IMR-90 (cell line): ENCODE measurements around the gene ATP10B. TPM values are rescaled to one million over a fixed set of nuclear protein-coding genes. Genes with fewer than 3 reads are reported as not detected.

Experiments
- ATAC-seq: fragments of 200-7000 bp; cut with Tn5 transposase; 2 replicates; pipeline ENCODE4 v1.9.1; 2020; ENCODE audit warnings: low read depth, mild to moderate bottlenecking, moderate library complexity
- BruUV-seq: library from RNA; stranded (reverse); fragments of 400-500 nt; replicated peaks from 2 replicates; lab custom pipeline; 2021; lab: Mats Ljungman, UMichigan
- CTCF ChIA-PET: fragments of 300-600 bp; formaldehyde crosslinking; extraction: SDS; loops from one replicate; lab custom pipeline; 2021; ENCODE audit warnings: antibody characterized with exemption; lab: Yijun Ruan, JAX
- POLR2A ChIA-PET: fragments of 300-600 bp; sonication (Branson Sonifier 250); formaldehyde crosslinking; loops from one replicate; lab custom pipeline; 2022; ENCODE audit warnings: antibody characterized with exemption; ENCODE audit not compliant: unreplicated experiment; lab: Charles Lee
- DNase-seq: peaks from one replicate; pipeline ENCODE4 v3.0.0; 2013
- H2AFZ ChIP-seq: replicated peaks from 2 replicates; pipeline ENCODE3; 2013; ENCODE audit warnings: low read length, mild to moderate bottlenecking; ENCODE audit not compliant: poor library complexity
- H2AK5ac ChIP-seq: 2 replicates; pipeline ENCODE4 v1.6.1; 2013; ENCODE audit warnings: low read depth, low read length, inconsistent platforms
- H2AK9ac ChIP-seq: replicated peaks from 2 replicates; pipeline ENCODE3; 2013; ENCODE audit warnings: mild to moderate bottlenecking, low read depth, low read length, moderate library complexity; ENCODE audit not compliant: poor library complexity
- H2BK120ac ChIP-seq: 2 replicates; pipeline ENCODE4 v1.6.1; 2013; ENCODE audit warnings: low read depth, low read length, inconsistent platforms
- H2BK15ac ChIP-seq: 3 replicates; pipeline ENCODE4 v1.6.1; 2013; ENCODE audit warnings: low read depth, low read length, inconsistent platforms
- H2BK20ac ChIP-seq: 2 replicates; pipeline ENCODE4 v1.6.1; 2013; ENCODE audit warnings: low read depth, mild to moderate bottlenecking, inconsistent platforms, low read length, moderate library complexity
- H2BK5ac ChIP-seq: 2 replicates; pipeline ENCODE4 v1.6.1; 2013; ENCODE audit warnings: mild to moderate bottlenecking, low read depth, low read length, inconsistent platforms; ENCODE audit not compliant: poor library complexity, severe bottlenecking
- H3K14ac ChIP-seq: replicated peaks from 2 replicates; pipeline ENCODE4 v1.6.1; 2013; ENCODE audit warnings: low read depth, low read length, inconsistent platforms
- H3K18ac ChIP-seq: 2 replicates; pipeline ENCODE4 v1.6.1; 2013; ENCODE audit warnings: low read depth, low read length, control low read depth
- H3K23ac ChIP-seq: 2 replicates; pipeline ENCODE4 v1.6.1; 2013; ENCODE audit warnings: low read depth, low read length, inconsistent platforms
- H3K27ac ChIP-seq: 2 replicates; pipeline ENCODE4 v1.5.1; 2013; ENCODE audit warnings: mild to moderate bottlenecking, control low read depth, low read length; ENCODE audit not compliant: insufficient read depth
- H3K27me3 ChIP-seq: 2 replicates; pipeline ENCODE4 v1.6.1; 2013; ENCODE audit warnings: low read length; ENCODE audit not compliant: control insufficient read depth, insufficient read depth
- H3K36me3 ChIP-seq: 2 replicates; pipeline ENCODE4 v1.6.1; 2013; ENCODE audit warnings: low read length, mixed read lengths; ENCODE audit not compliant: control insufficient read depth, insufficient read depth
- H3K4ac ChIP-seq: 2 replicates; pipeline ENCODE4 v1.6.1; 2013; ENCODE audit warnings: low read depth, low read length, inconsistent platforms
- H3K4me1 ChIP-seq: 2 replicates; pipeline ENCODE4 v1.6.1; 2013; ENCODE audit warnings: low read length, mixed read lengths; ENCODE audit not compliant: control insufficient read depth, insufficient read depth
- H3K4me2 ChIP-seq: 2 replicates; pipeline ENCODE4 v1.6.1; 2013; ENCODE audit warnings: low read depth, mild to moderate bottlenecking, control low read depth, low read length, moderate library complexity
- H3K4me3 ChIP-seq: 2 replicates; pipeline ENCODE4 v1.5.1; 2013; ENCODE audit warnings: low read depth, mild to moderate bottlenecking, control low read depth, low read length, moderate library complexity; ENCODE audit not compliant: insufficient read depth
- H3K56ac ChIP-seq: 2 replicates; pipeline ENCODE4 v1.6.1; 2013; ENCODE audit warnings: low read length, inconsistent platforms; ENCODE audit not compliant: insufficient read depth; ENCODE audit errors: extremely low read depth
- H3K79me1 ChIP-seq, 2 experiments: 2 replicates each; pipeline ENCODE4 v1.6.1; 2013; ENCODE audit warnings: low read length in 2 of 2, inconsistent platforms in 1 of 2, low read depth in 1 of 2
- H3K9ac ChIP-seq: 2 replicates; pipeline ENCODE4 v1.6.1; 2013; ENCODE audit warnings: low read depth, low read length, control low read depth
- H3K9me1 ChIP-seq: 2 replicates; pipeline ENCODE4 v1.6.1; 2013; ENCODE audit warnings: low read length, inconsistent platforms; ENCODE audit not compliant: insufficient read depth
- H3K9me3 ChIP-seq: 2 replicates; pipeline ENCODE4 v1.6.1; 2013; ENCODE audit warnings: low read length; ENCODE audit not compliant: control insufficient read depth, insufficient read depth
- H4K20me1 ChIP-seq: 2 replicates; pipeline ENCODE4 v1.6.1; 2013; ENCODE audit warnings: low read length, inconsistent platforms; ENCODE audit not compliant: insufficient read depth
- H4K5ac ChIP-seq: 2 replicates; pipeline ENCODE4 v1.6.1; 2013; ENCODE audit warnings: mild to moderate bottlenecking, low read depth, low read length, control low read depth
- H4K8ac ChIP-seq, 2 experiments: 2 replicates each; pipeline ENCODE4 v1.6.1; 2013; ENCODE audit warnings: low read depth in 2 of 2, low read length in 2 of 2, control low read depth in 1 of 2, inconsistent platforms in 1 of 2
- H4K91ac ChIP-seq: 2 replicates; pipeline ENCODE4 v1.6.1; 2013; ENCODE audit warnings: low read depth, low read length, inconsistent platforms; ENCODE audit not compliant: insufficient read depth
- BHLHE40 ChIP-seq: fragments of 150-350 bp; IDR thresholded peaks from 2 replicates; pipeline ENCODE4 v1.6.1; 2016; ENCODE audit warnings: mild to moderate bottlenecking, low read depth, low read length
- CEBPB ChIP-seq: IDR thresholded peaks from 2 replicates; pipeline ENCODE4 v1.6.1; 2012; ENCODE audit warnings: low read depth, low read length, improper control_type of control experiment
- FOS ChIP-seq: fragments of 150-350 bp; IDR thresholded peaks from 2 replicates; pipeline ENCODE4 v1.6.1; 2016; ENCODE audit warnings: low read depth, low read length
- MAFK ChIP-seq: IDR thresholded peaks from 2 replicates; pipeline ENCODE4 v1.6.1; 2012; ENCODE audit warnings: low read depth, low read length, improper control_type of control experiment
- MAZ ChIP-seq: IDR thresholded peaks from 2 replicates; pipeline ENCODE4 v1.6.1; 2012; ENCODE audit warnings: low read depth, mild to moderate bottlenecking, low read length, improper control_type of control experiment, moderate library complexity, borderline replicate concordance
- MXI1 ChIP-seq: IDR thresholded peaks from 2 replicates; pipeline ENCODE4 v1.6.1; 2012; ENCODE audit warnings: low read depth, mild to moderate bottlenecking, low read length, moderate library complexity, borderline replicate concordance
- POLR2A ChIP-seq: IDR thresholded peaks from 2 replicates; pipeline ENCODE4 v1.6.1; 2012; ENCODE audit warnings: mild to moderate bottlenecking, low read depth, low read length
- RAD21 ChIP-seq: IDR thresholded peaks from 2 replicates; pipeline ENCODE4 v1.6.1; 2012; ENCODE audit warnings: low read length, improper control_type of control experiment
- RCOR1 ChIP-seq: IDR thresholded peaks from 2 replicates; pipeline ENCODE4 v1.6.1; 2012; ENCODE audit warnings: mild to moderate bottlenecking, low read length, improper control_type of control experiment; ENCODE audit not compliant: insufficient replicate concordance
- RFX5 ChIP-seq: IDR thresholded peaks from 2 replicates; pipeline ENCODE4 v1.8.0; 2012; ENCODE audit warnings: low read depth, mild to moderate bottlenecking, low read length, moderate library complexity
- SMC3 ChIP-seq: fragments of 150-350 bp; IDR thresholded peaks from 2 replicates; pipeline ENCODE4 v1.6.1; 2016; ENCODE audit warnings: low read depth, mild to moderate bottlenecking, antibody characterized with exemption, low read length, moderate library complexity
- USF2 ChIP-seq: fragments of 150-350 bp; IDR thresholded peaks from 2 replicates; pipeline ENCODE4 v1.6.1; 2017; ENCODE audit warnings: mild to moderate bottlenecking, antibody characterized with exemption, low read length, low read depth
- WGBS, 2 experiments: methylation state at CpG; one replicate each; pipeline versions ENCODE4 v1.1.5 to v1.1.7; 2013; ENCODE audit warnings: missing lambda C conversion rate in 2 of 2; ENCODE audit not compliant: insufficient read length in 1 of 2; ENCODE audit errors: extremely low coverage in 2 of 2; 5-methylcytosine and 5-hydroxymethylcytosine counted together
- dilution Hi-C: fragments of 300-500 bp; cut with HindIII; formaldehyde crosslinking; loops from one replicate; pipeline ENCODE4 v1.14.3; 2018; ENCODE audit warnings: low sequenced_read_pairs; ENCODE audit not compliant: unreplicated experiment
- in situ Hi-C: fragments of 300-500 bp; cut with MboI; formaldehyde crosslinking; loops from 3 replicates; pipeline ENCODE4 v1.14.3; 2019; ENCODE audit warnings: low sequenced_read_pairs, inconsistent platforms, mixed read lengths
- intact Hi-C: fragments of 100-400 bp; cut with micrococcal nuclease; formaldehyde crosslinking; loops from 2 replicates; pipeline ENCODE4 v1.10.0; 2022
- polyA plus RNA-seq, 3 experiments: library from polyadenylated mRNA; depleted of rRNA; stranded (reverse); fragments of >200 nt; gene quantifications; 2 replicates each; pipeline ENCODE4 v1.2.3, GENCODE V29; 2012; ENCODE audit warnings: low replicate concordance in 1 of 3
- total RNA-seq: library from RNA; depleted of rRNA; stranded (reverse); fragments of >200 nt; gene quantifications from 2 replicates; pipeline ENCODE4 v1.2.3, GENCODE V29; 2012
- TF ChIP-seq, protein P1 (sequence below): fragments of 150-350 bp; IDR thresholded peaks from 2 replicates; pipeline ENCODE4 v1.6.1; 2016; ENCODE audit warnings: low read depth, mild to moderate bottlenecking, low read length, moderate library complexity, borderline replicate concordance
- TF ChIP-seq, protein P2 (sequence below): conservative IDR thresholded peaks from 2 replicates; pipeline ENCODE4 v1.5.1; 2012; ENCODE audit warnings: mild to moderate bottlenecking, low read depth, low read length, improper control_type of control experiment

Gene ATP10B
- total and polyA plus RNA-seq, 2 of the 4 experiments (the other 2 are of a cell fraction): not detected

GRCh38 chr5:160602744-160603143 lies 249.3 kb downstream of the ATP10B start:
- BruUV-seq: no TSS peak
- H4K20me1 ChIP-seq: no peaks in the 10 kb centered on the region
- WGBS, 2 experiments: no CpG with 5 or more reads among the region's 4 CpGs
- DNase-seq: no peak
- H3K18ac ChIP-seq: no peak overlapping the region
- no peak overlapping the region for H2AK5ac ChIP-seq
- no peak overlapping the region for H2AFZ ChIP-seq
- dilution Hi-C loops (no loop called here), in situ Hi-C loops (no loop called here), intact Hi-C loops (no loop called here)
- no peak overlapping the region for H4K8ac ChIP-seq
- H3K23ac ChIP-seq: no peak overlapping the region
- H2BK15ac ChIP-seq: no peak overlapping the region
- no peak overlapping the region for H3K4me2 ChIP-seq
- H3K4me3 ChIP-seq: no peak overlapping the region
- peaks cover 11% of the 10 kb centered on the region for H3K9me3 ChIP-seq
- CTCF ChIA-PET: no interaction called here
- TF ChIP-seq RCOR1 (no peak), MAZ (no peak), MXI1 (no peak), USF2 (no peak), POLR2A (no peak), FOS (no peak), CEBPB (no peak), RFX5 (no peak), RAD21 (no peak), SMC3 (no peak), MAFK (no peak), BHLHE40 (no peak)
- TF ChIP-seq, protein P1, sequence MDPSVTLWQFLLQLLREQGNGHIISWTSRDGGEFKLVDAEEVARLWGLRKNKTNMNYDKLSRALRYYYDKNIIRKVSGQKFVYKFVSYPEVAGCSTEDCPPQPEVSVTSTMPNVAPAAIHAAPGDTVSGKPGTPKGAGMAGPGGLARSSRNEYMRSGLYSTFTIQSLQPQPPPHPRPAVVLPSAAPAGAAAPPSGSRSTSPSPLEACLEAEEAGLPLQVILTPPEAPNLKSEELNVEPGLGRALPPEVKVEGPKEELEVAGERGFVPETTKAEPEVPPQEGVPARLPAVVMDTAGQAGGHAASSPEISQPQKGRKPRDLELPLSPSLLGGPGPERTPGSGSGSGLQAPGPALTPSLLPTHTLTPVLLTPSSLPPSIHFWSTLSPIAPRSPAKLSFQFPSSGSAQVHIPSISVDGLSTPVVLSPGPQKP: no peak
- TF ChIP-seq, protein P2, sequence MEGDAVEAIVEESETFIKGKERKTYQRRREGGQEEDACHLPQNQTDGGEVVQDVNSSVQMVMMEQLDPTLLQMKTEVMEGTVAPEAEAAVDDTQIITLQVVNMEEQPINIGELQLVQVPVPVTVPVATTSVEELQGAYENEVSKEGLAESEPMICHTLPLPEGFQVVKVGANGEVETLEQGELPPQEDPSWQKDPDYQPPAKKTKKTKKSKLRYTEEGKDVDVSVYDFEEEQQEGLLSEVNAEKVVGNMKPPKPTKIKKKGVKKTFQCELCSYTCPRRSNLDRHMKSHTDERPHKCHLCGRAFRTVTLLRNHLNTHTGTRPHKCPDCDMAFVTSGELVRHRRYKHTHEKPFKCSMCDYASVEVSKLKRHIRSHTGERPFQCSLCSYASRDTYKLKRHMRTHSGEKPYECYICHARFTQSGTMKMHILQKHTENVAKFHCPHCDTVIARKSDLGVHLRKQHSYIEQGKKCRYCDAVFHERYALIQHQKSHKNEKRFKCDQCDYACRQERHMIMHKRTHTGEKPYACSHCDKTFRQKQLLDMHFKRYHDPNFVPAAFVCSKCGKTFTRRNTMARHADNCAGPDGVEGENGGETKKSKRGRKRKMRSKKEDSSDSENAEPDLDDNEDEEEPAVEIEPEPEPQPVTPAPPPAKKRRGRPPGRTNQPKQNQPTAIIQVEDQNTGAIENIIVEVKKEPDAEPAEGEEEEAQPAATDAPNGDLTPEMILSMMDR: no peak
- no peaks in the 10 kb centered on the region for H3K79me1 ChIP-seq
- no peaks in the 10 kb centered on the region for H3K9me1 ChIP-seq
- no peaks in the 10 kb centered on the region for H3K27me3 ChIP-seq
- H3K14ac ChIP-seq: no peak overlapping the region
- H3K36me3 ChIP-seq: no peaks in the 10 kb centered on the region
- no peak overlapping the region for H2AK9ac ChIP-seq
- no peak overlapping the region for H3K56ac ChIP-seq
- no peak overlapping the region for H4K5ac ChIP-seq
- H2BK20ac ChIP-seq: no peak overlapping the region
- H3K4me1 ChIP-seq: no peaks in the 10 kb centered on the region
- no peak overlapping the region for H3K27ac ChIP-seq
- no peak overlapping the region for H3K4ac ChIP-seq
- POLR2A ChIA-PET: no interaction called here
- H2BK120ac ChIP-seq: no peak overlapping the region
- H3K9ac ChIP-seq: no peak overlapping the region
- H2BK5ac ChIP-seq: no peak overlapping the region
- no peak for ATAC-seq
- no peak overlapping the region for H4K91ac ChIP-seq
